GM18907 (cell line): ENCODE data around the gene AP1M2.
A peak's percentile ranks its signal among the peaks of the same experiment; 100 is the strongest.

ENCODE experiments used
- ATAC-seq: cut with Tn5 transposase; IDR thresholded peaks from one replicate; pipeline ENCODE4 v1.9.1; 2021; ENCODE audit warnings: mild to moderate bottlenecking, moderate library complexity; ENCODE audit not compliant: unreplicated experiment

The AP1M2 gene

DNA sequence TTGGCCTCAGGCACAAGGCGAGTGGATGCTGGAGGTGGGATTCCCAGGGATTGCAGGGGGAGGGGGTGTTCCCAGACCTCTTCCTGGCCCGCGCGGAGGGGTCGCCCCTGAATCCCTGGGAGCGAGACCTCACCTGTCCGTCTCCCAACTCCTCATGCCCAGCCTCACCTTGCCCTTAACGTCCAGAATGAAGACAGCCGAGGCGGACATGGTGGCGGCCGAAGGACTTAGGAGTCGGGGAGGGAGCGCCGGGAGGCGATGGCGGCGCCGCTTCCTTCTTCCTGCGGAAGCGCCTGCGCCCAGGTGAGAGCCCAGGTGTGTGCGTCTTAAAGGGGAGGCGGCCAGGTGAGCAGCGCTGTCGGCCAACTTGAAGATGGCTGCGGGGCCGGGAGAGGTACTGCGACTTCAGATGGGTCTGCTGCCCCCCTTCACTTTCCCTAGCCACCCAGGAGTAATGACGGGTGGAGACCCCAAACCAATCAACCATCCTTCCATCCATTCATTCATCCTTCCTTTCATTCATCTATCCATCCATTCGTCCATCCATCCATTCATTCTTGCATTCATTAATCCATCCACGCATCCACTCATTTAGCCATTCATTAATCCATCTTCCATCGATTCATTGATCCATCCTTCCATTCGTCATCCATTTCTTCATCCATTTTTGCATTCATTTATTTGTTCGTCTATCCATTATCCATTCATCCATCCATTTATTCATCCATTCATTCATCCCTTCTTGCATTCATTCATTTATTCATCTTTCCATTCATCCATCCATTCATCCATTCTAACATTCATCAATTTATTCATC lies at the start of gene AP1M2:
TSS of gene AP1M2 (minus strand) at position 291 of the 817 bp plus-strand sequence. CDS start at position 210, 81 bp downstream.
- no peak for ATAC-seq

DNA sequence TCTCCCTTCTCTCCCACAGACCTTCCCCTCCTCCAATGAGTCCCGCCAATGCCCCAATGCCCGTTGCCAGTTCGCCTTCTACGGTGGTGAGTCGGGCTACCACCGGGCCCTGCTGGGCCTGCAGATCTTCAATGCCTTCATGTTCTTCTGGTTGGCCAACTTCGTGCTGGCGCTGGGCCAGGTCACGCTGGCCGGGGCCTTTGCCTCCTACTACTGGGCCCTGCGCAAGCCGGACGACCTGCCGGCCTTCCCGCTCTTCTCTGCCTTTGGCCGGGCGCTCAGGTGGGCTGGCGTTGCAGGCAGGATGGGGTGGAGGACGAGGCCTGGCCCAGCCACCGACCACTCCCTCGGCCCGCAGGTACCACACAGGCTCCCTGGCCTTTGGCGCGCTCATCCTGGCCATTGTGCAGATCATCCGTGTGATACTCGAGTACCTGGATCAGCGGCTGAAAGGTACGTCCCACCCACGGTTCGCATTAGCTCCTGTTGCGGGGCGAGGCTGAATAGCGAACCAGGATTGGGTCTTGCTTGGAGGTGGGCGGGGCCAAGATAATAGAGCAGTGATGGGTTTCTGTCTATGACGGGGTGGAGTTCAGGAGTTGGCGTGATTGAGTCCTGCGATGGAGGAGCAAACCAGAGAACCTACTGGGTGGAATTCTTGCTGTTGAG lies 49.3 kb upstream of the AP1M2 start:
- no peak for ATAC-seq

DNA sequence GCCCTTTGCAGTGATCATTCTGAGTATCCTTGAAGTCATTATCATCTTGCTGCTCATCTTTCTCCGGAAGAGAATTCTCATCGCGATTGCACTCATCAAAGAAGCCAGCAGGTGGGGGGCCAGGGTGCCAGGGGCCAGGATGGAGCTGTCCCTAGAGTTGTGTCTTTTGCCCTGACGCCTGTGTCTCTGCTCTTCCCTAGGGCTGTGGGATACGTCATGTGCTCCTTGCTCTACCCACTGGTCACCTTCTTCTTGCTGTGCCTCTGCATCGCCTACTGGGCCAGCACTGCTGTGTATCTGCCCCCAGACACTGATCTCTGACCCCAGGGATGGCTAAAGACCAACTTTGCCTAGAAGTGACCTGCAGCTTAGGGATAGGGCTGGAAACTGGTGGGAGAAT lies 47.9 kb upstream of the AP1M2 start:
- no peak for ATAC-seq

DNA sequence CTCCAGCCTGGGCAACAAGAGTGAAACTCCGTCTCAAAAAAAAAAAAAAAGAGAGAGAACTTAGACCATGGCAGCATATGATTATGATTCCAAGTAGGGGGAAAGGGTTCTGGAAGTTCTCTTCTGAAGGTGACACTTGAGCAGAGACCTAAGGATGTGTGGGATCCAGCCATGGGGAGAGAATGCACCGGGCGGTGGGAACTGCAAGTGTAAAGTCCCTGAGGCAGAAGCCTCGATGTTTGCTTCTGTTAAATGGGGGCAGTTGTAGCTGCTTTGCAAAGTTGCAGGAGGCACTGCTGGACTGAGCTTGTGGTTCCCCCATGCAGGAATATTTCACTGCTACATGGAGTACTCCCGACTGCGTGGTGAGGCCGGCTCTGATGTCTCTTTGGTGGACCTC lies 47.3 kb upstream of the AP1M2 start:
- no peak for ATAC-seq

DNA sequence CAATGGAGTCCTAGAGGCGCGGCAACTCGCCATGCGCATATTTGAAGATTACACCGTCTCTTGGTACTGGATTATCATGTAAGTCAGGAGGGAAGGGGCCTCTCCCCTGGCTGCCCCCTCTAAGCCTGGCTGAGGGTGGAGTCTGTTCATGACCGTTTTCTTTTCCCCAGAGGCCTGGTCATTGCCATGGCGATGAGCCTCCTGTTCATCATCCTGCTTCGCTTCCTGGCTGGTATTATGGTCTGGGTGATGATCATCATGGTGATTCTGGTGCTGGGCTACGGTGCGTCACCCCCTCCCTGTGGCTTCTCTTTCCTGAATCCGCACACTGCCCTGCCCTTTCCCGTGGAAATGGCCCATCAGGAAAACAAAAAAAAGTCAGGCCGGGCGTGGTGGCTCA lies 44.8 kb upstream of the AP1M2 start:
- ATAC-seq, result no peak

DNA sequence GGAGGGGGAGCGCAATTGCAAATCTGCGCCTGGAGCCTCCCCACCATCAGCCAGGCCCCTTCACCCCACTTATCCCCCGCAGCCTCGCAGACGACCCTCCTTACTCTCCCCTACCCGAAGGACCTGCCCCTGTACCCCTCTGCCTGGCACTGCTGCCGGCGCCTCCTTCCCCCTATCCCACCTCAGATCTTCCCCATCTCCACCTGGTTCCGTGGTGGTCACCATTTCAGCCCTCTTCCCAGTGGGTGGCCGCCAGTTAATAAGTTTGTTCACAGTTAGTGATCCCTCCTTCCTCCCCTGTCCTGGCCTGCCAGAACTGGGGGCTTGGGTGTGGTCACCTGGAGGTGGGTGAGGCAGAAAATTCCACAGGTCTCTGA lies 38.6 kb upstream of the AP1M2 start:
- ATAC-seq, result no peak

DNA sequence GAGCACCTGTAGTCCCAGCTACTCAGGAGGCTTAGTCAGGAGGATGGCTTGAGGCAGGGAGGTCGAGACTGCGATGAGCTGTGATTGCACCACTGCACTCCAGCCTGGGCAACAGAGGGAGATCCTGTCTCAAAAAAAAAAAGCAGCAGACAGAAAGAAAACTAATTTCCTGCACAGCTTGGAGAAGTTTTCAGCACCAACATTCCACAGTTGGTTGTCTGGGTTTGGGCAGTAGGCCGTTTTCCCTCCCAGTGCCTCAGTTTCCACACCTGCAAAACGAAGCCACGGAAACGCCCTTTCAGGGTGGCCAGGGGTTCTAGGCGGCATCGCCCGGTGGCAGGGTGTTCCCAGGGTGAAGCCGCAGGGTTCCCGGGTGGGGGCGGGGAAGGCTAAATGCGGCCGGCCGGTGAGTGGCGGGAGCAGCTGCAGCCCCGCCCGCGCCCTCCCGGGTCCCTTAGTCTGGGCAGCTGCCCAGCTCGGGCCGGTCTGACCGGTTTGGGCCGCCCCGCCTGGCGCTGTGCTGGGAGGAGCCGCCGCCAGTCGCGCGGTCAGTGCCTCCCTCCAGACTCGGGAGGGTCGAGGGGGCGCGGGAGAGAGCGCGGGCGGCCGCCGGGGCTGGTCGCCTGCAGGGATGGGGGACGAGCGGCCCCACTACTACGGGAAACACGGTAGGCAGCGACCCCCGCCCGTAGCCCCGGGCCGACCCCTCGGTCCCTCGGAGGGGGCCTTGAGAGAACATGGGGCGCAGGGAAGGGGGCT lies 38.1 kb upstream of the AP1M2 start, which contains the start of gene SLC44A2:
TSS of gene SLC44A2 (plus strand) at position 551 of the 759 bp plus-strand sequence. CDS start at position 632, 81 bp downstream.
- no peak for ATAC-seq

DNA sequence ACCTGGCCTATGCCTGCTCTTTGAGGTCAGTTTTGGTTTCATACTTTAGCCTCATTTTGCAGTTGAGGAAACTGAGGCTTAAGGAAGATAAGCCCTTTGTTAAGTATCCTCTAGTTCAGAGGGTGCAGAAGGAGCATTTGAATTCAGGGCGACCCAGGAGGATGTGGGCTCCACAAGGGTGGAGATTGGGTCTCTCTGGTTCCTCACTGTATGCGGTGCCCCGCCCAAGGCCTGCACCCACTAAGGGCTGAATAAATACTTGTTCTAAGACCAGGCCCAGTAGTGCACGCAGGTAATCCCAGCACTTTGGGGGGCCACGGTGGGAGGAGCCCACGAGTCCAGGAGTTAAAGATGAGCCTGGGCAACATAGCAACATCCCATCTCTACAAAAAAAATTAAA lies 37.5 kb upstream of the AP1M2 start:
- ATAC-seq, result no peak

DNA sequence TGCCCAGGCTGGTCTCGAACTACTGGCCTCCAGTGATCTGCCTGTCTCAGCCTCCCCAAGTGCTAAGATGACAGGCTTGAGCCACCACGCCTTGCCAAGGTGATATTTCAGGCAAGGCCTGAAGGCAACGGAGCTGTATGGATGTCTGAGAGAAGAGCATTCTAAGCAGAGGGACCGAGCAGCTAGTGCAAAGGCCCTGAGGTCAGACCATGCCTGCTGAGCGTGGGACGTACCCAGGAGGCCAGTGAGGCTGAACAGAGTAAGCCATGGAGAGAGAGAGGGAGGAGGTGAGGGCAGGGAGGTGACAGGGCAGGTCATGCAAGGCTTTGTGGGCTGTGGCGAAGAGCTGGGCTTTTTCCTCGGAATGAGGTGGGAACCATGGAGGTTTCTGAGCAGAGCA lies 34.9 kb upstream of the AP1M2 start:
- no peak for ATAC-seq

DNA sequence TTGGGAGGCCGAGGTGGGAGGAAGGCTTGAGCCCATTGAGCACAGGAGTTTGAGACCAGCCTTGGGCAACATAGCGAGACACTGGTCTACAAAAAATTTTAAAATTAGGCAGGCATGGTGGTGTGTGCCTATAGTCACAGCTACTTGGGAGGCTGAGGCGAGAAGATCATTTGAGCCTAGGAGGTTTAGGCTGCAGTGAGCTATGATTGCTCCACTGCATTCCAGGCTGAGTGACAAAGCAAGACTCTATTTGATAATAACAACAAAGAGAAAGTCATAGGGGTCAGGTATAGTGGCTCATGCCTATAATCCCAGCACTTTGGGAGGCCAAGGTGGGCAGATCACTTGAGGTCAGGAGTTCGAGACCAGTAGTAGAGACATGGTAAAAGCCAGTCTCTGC lies 33.7 kb upstream of the AP1M2 start:
- ATAC-seq, result no peak

DNA sequence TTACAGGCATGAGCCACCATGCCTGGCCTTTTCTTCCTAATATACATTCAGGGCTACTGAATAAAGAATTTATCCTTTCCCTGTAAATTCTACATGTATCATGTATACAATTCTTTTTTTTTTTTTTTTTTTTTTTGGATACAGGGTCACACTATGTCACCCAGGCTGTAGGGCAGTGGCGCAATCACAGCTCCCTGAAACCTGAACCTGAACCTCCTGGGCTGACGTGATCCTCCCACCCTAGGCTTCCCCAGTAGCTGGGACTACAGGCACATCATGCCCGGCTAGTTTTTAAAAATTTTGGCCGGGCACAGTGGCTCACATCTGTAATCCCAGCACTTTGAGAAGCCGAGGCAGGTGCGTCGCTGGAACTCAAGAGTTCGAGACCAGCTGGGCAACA lies 31.7 kb upstream of the AP1M2 start:
- no peak for ATAC-seq

DNA sequence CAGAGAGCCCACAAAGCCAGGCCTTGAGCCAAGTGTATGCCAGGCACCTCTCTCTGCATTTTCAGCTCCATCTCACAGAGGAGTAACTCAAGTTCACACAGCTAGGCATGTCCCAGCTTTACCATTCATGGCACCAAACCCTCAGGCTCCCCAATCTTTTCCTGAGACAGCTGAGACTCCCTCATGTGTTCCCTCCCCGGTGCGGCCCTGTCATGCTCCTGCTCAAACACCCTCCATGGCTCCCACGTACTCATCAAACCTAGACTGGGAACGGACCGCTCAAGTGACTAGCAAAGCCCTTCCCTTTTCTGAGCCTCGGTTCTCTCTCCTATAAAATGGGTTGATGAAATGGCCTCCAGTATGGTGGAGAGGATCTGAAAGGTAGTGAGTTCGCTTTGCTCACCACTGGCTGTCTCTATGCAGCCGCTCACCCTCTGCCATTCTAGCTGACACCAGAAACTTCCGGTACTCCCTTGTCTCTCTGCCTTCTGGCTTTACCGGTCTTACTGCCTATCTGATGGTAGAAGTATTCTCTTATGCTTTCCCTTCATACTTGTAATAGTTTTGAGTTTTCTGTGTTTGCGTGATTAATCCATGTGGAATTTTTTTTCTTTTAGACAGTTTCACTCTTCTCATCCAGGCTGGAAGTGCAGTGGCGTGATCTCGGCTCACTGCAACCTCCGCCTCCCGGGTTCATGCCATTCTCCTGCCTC lies 30.5 kb upstream of the AP1M2 start:
- ATAC-seq, result no peak

DNA sequence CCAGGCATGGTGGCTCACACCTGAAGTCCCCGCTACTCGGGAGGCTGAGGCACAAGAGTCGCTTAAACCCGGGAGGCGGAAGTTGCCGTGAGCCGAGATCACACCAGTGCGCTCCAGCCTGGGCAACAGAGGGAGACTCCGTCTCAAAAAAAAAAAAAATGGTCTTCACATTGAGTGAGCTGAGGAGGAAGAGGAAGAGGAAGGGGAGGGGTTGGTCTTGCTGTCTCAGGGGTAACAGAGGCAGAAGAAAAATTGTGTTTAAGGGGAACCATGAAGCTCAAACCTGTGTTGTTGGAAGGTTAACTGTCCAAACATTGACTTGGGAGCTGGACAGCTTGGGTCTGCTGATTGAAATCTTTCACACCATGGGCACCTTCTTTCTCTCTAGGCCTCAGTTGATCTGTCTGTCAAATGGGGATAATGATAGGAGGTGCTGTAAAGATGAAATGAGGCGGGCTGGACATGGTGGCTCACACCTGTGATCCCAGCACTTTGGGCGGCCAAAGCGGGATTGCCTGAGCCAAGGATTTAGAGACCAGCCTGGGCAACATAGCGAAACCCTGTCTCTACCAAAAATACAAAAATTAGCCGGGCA lies 28.4 kb upstream of the AP1M2 start:
- no peak for ATAC-seq

DNA sequence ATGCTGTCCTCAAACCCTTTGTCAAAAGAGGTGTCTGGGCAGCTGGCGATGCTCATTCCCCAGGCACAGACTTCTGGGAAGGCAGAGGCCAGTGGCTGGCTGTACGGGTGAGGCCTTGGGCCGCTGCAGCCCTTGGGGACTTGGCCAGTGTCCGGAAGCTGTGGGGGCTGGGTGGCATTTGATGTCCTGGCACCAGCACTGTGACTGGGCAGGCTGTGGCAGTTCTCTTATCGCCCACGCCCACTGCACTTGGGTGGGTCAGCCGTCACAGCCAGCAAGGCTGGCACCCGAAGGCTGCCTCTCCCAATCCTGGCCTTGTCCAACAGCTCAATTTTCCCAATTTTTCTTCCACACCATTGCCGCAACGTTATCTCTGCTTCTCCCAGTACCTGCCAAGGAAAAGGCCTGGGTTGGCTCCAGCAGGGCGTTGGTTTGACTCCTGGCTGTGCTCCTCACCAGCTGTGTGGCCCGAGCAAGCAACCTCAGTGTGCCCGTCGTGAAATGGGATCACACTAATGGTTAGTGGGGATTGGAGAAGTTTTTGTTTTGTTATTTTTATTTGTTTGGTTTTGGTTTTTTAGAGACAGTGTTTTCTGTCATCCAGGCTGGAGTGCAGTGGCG lies 25.5 kb upstream of the AP1M2 start:
- no peak for ATAC-seq

DNA sequence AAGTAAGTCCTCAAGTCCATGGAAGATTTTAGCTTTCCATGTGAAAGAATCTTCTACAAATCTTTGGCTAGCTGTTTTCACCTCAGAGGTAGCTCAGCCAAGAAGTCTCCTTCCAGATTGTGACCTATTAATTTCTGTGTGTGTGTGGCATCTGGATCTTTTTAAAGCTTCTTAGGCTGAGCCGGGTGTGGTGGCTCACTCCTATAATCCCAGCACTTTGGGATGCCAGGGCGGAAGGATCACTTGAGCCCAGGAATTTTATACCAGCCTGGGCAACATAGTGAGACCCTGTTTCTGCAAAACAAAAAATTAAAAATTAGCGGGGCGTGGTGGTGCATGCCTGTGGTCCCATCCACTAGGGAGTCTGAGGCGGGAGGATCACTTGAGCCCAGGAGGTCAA lies 24.8 kb upstream of the AP1M2 start:
- ATAC-seq, result no peak

DNA sequence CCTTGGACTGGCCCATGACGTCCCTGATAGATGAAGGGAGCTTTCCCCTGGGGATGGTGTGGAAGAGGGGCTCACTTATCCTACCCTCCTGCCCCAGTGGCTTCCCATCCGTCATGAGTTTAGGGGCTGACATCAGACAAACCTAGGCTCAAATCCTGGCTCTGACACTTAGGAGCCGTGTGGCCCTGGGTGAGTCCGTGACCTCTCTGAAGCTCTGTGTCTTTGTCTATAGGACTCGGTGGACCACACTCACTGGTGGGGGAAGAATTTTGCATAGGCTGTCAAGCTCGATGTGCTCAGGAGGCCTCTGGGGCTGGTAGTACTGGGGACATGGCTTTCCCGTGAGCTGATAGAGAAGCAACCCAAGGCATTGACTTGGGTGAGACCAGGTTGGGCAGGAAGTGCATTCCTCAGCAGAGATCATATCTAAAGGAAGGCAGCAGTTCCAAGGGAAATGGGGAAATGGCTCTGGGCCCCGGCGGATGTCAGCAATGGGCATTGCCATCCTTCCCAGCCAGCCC lies 17.4 kb upstream of the AP1M2 start:
- ATAC-seq, result peak; percentile 24

DNA sequence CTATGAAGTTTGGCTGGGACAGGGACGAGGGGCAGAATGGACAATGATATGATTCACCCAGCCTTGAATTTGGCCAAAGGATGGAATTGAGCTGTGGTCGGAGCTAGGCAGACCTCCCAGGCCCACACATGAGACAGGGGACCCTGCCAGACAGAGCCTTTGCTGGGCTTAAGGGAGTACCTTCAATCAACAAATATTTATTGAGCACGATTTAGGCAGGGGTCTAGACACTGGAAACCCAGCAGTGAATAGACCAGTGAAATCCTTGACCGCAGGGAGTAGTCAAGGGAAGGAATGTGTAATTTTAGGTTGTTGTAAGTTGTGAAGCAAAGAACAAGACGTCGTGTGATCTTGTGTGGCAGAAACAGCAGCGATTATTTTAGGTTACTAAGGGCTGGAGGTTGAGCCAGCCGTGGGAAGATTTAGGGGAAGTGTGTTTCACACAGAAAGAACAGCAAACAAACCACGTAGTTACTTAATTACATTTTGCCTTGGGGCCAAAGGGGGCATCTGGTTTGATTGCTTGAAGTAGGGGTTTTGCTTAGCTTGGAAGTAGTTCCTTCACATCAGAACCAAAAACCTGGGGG lies 16.9 kb upstream of the AP1M2 start:
- ATAC-seq, result peak; percentile 20

DNA sequence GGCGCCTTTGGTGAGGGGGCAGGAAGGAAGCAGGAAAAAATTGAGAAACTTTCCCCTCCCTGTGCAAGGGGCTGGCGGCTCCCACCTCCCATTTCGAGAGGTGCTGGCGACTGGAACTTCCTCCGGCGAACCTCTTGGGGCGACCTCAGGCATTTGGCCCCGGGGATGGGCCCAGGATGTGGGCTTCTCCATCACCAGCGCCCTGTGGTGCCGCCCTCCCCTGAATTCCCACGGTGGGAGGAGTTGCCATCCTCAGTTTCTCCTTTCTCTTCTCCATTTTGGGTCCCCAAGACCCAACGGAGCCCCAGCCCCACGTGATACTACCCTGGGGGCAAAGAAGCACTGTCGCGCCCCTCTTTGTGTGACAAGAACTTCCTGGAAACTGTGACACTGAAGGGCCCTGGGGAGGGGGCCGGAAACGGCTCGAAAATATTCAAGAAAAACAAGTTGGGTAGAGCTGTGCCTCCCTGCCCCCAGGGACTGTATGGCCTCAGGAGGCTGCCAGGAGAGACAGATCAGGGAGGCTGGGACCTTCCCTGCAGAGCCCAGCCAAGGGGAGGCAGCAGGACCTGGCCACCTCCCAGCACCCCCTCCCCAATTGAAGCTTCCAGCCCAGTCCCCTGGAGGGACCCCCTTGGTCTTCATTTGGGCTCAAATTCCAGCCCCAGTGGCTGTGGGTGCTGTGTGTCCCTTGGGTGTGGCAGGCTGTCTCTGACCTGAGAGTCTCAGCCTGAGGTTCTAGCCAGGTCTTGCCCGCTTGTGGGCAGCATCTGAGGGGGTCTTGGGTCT lies 16.2 kb upstream of the AP1M2 start:
- ATAC-seq, result peak; percentile 63
